CD4-positive, alpha-beta T cell treated with Interleukin-15 for 1 hour (primary cell): Measurements from ENCODE around the gene AKAP12.

Experiments
- DNase-seq: peaks from one replicate; pipeline ENCODE4 v3.0.0-alpha.2; 2020

Gene AKAP12

GRCh38 chr6:151240791-151241642 lies 1.2 kb downstream of the AKAP12 start:
- no peak for DNase-seq

GRCh38 chr6:151241853-151242252 lies 2.1 kb downstream of the AKAP12 start:
- no peak for DNase-seq

DNA sequence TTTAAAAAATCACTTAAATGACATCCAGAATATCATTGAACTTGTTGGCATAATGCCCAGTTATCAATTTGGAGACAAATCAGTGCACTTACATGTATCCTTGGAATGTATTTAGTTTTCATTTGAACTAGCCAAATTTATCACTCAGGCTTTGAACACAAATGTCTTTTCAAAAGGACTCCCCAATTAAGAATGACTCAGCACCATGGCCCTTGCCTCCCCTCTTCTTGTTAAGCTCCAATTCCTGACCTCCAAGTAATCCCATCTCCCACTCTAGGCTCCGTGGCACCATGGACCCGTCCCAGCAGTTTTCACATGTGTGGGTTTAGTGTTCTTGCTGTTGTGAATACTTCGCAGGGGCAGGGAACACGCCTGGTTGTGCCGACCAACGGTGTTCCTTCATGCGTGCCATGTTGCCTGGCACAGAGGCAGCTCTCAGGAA lies 2.7 kb downstream of the AKAP12 start:
- DNase-seq: no peak

GRCh38 chr6:151243481-151243880 lies 3.7 kb downstream of the AKAP12 start:
- no peak for DNase-seq

GRCh38 chr6:151247490-151247889 lies 7.7 kb downstream of the AKAP12 start:
- no peak for DNase-seq

- DNase-seq: no peak
Observed at GRCh38 chr6:151248295-151248694, 8.5 kb downstream of the AKAP12 start.

DNA sequence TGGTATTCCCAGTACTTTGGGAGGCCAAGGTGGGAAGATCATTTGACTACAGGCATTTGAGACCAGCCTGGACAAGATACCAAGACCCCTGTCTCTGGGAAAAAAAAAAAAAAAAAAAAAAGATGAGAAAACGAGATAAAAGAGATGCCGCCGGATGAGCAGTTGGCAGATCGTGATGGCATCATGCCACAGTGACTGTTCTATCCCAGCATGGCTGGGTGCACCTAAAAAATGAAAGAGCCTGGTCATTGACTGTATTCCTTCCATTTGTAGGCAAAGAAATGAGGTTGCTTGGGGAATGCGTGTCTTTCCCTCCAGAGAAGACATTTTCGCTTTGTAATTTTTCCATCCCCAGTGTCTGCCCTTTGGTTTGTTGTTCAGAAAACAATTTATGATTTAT lies 12.9 kb downstream of the AKAP12 start:
- DNase-seq: no peak

- no peak for DNase-seq
Observed at GRCh38 chr6:151254451-151255081, 14.8 kb downstream of the AKAP12 start.

- no peak for DNase-seq
Observed at GRCh38 chr6:151255811-151256210, 16.0 kb downstream of the AKAP12 start.

DNA sequence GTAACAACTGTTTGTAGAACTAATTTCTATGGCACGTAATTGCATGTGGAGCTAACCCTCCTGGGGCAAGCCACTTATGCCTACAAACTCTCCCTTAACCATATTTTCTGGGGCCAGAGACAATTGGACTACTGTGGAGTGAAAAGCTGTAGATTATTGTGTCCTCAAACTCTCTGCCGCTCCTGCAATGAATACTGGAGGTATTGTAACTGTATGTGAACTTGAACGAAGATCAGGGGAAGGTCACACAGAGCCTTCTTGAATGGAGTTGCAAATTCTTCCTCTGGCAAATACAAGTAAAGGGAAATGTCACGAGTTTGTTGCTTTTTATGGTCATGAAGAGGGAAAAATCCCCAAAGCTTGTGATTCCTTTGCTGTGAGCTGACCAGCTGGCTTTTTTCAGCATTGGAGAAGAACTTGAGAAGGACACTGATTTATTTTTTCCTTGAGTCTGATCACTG lies 18.2 kb downstream of the AKAP12 start:
- no peak for DNase-seq

DNA sequence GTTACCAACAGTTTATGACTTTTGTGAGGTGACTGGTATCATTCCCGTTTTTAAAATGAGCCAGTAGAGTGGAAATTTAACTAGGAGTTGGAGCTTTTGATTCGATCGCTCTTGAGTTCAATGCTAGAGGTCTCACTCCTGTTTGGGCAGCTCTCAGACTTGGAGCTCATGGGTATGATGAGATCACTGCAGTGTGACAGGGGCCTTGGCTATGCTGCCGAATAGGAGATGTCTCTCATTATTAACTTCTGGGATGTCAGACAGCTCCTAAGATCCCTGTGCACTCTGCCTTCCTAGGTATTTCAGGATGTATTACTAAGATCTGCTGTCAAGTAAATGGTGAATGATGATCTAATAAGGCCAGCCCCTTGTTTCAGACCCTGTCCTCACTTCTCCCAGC lies 20.4 kb downstream of the AKAP12 start:
- no peak for DNase-seq

DNA sequence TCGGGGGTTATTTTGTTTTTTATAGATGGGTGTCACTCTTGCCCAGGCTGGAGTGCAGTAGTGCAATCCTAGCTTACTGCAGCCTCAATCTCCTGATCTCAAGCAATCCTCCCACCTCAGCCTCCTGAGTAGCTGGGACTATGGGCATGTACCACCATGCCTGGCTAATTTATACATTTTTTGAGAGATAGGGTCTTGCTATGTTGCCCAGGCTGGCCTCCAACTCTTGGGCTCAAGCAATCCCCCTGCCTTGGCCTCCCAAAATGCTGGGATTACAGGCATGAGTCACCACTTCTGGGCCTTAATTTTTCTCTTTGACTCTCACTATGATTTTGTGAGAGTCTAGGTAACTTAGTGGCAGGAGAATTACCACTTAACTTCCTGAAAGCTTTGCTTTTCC lies 23.3 kb downstream of the AKAP12 start:
- DNase-seq: no peak

DNA sequence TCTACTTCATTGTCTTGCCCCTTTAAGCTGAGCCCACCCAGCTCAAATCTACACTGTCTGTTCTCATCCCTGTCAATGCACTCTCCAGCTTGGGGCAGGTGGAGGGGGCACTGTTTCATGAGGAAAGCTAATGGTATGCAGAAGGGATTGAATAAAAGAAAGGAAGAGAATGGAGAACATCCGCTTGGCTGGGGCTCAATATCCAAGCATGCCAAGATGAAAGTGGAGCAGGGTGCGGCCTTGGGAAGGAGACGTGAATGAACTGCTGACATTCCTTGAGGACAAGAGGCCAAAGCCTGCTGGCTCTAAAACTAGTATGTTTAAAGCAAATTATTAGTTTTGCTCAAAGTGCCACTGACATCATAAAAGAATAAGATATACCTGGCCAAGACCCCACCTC lies 24.2 kb downstream of the AKAP12 start:
- DNase-seq: no peak

DNA sequence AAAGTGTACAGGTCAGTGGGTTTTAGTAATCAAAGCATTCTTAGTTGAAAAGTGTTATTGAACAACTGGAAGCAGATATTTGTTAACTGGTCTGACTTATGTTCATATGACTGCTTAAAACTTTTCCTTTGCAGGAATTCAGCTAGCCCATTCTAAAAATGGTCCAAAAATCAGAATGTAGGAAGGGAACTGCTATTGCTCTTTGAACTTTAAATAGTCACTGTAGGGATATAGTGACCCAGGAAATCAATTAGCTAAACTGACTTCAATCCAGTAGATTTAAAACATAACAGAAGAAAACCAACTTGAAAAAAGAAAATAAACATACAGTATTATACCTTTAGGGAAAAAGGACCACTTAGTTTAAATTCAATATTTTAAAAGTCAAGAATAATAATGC lies 25.5 kb downstream of the AKAP12 start:
- DNase-seq: no peak

GRCh38 chr6:151269321-151269995 lies 29.7 kb downstream of the AKAP12 start:
- no peak for DNase-seq

GRCh38 chr6:151275121-151275520 lies 35.4 kb downstream of the AKAP12 start:
- no peak for DNase-seq

DNA sequence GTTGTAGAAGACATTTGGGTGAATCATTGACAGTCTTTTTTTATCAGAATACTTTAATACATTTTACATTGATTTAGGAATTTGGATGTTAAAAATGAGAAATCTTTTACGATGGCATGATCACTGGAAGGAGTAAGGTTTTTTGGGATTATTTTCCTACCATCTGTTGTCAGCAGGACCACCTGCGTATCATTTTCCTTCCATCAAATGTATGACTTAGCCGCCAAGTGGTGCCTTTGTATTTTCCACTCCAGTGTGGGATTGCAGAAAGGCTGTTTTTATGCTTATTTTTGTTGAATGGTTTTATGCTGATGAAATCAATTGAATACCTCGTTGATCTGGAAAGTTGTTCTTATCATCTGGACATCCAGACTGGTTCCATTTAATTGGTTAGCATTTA lies 35.8 kb downstream of the AKAP12 start:
- no peak for DNase-seq

DNA sequence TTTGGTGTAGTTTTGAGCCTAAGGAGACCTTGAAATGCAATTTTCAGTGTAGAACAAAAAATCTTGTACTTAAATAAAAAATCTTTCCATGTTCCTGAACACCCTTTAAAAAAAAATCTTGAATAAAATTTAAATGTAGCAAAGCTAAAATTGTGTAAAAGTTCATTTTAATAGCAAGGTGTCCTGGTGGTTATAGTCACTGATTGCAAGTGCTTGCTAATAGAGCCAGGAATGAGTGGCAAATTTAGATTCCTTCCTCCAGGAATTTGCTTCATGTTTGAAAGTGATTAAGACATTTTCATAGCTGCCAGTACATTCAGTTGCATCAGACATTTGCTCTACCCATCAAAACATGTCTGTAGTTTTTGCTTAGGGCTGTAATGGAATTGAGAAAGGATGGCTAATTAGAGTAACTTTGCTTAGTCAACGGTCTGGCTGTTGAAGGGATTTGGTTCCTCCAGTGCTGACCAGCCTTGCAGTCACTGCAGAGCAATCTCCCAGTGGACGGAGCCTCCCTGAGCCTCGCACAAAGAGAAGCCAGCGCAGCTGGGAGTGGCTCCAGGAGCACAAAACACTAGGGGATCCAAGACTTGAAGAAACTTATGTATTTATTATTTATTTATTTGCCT lies 36.5 kb downstream of the AKAP12 start:
- no peak for DNase-seq

GRCh38 chr6:151279891-151280290 lies 40.1 kb downstream of the AKAP12 start:
- no peak for DNase-seq

GRCh38 chr6:151280859-151281258 lies 41.1 kb downstream of the AKAP12 start:
- DNase-seq: no peak

DNA sequence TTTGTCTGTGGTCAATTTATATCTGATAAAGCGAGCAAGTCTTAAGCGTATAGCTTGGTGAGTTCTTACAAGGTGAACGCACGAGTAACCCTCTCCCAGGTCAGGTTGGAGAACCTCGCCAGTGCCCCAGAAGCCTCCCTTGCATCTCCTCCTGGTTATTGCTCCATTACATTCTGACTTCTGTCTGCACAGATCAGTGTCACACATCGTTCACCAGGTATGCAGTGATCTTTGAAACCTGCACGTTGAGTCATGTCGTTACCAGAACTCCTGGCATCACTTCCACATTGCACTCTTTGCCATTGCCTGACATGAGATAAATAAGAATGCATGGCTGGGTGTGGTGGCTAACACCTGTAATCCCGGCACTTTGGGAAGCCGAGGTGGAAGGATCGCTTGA lies 44.2 kb downstream of the AKAP12 start:
- DNase-seq: no peak

GRCh38 chr6:151284548-151285017 lies 44.8 kb downstream of the AKAP12 start:
- no peak for DNase-seq

DNA sequence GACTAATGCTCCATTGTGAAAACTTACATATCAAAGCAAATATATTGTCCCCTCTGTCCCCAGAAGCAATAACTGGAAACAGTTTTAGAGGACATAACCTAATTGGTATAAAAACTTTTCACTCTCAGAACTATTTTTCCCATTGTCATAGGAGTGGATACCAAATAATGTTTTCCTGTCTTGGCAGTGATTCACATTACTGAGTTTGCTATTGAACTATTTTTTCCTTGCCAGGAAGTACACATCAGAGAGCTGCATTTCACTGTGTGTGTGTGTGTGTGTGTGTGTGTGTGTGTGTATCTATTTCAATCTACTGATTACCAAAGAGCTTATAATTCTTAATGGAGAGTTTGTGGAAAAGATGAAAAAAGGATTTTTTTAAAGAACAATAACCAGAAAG lies 45.4 kb downstream of the AKAP12 start:
- no peak for DNase-seq
